ENCODE data around the gene POLR1C.
"Not testable (repeated sequence)": the region's sequence is repeated elsewhere in the genome, so short reads cannot be mapped to it uniquely, and the experiment has no call there.

The POLR1C gene

DNA sequence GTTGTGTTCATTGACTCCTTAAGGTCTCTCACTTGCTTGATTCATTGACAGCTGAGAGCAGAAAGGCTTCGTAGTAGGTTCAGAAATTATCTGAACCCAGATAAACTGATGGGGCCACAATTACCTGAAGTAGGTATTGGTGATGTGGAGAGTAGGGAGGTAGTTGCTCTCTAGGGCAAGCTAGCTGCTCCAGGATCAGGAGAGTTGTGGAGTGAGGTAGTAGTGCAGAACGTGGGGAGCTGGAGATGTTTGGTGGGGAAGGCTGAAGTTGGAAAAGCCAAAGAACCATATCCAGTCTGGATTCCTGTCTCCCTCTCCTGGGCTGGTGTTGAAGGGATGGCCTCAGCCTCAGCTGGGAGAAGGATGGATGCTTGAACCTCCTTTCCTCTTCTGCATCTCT lies 23.7 kb upstream of the POLR1C start:
- DNase-seq (ENCODE audit: low spot score): no peak

DNA sequence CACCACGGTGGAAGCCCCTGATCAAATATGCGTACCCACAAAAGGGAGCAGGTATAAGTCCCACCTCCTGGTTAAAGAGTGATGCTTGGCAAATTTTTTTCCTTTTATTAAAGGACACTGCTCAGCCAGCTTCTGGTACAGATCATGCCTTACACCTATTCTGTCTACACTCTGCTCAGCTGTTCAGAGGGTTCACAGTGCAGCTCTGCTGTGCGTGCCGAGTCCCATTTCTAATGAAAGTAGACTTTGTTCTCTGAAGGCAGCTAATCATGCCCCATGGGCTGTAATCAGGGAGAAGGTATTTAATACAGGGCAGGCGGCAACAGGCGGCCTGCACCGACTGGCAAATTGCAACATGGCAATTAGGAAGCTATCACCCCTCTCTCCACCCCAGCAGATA lies 23.1 kb upstream of the POLR1C start:
- DNase-seq (ENCODE audit: low spot score): no peak

DNA sequence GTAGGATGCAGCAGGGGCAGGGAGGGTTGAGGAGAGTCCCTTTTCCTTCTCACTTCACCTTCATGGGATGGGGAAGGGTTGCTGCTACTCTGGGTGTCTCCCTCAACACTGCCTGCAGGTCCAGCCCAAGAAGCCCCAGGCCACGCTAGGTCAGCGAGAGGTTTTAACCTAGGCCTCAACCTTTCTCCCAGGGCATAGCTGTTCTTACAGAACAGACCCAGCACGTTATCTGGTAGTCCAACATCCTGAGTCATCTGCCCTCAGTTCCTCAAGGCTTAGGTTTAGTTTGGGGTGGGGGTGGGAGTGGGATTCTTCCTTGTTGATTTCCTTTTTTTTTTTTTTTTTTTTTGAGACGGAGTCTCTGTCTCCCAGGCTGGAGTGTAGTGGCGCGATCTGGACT lies 22.6 kb upstream of the POLR1C start:
- DNase-seq (ENCODE audit: low spot score): no peak

DNA sequence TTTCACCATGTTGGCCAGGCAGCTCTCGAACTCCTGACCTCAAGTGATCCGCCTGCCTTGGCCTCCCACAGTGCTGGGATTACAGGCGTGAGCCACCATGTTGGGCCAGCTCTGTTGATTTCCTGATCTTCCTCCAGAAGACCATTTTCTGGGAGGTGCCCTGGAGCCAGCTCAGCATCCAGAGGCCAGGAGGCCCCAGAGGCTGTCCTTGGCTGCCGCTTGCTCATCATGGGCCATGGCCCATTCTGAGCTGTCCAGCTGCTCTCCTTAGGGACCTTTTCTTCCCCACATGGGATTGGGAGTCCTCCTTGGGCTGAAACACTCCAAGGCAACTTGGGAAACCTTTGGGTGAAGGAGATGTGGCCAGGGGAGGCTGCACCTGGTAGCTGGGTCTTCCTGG lies 22.1 kb upstream of the POLR1C start:
- DNase-seq (ENCODE audit: low spot score): no peak

DNA sequence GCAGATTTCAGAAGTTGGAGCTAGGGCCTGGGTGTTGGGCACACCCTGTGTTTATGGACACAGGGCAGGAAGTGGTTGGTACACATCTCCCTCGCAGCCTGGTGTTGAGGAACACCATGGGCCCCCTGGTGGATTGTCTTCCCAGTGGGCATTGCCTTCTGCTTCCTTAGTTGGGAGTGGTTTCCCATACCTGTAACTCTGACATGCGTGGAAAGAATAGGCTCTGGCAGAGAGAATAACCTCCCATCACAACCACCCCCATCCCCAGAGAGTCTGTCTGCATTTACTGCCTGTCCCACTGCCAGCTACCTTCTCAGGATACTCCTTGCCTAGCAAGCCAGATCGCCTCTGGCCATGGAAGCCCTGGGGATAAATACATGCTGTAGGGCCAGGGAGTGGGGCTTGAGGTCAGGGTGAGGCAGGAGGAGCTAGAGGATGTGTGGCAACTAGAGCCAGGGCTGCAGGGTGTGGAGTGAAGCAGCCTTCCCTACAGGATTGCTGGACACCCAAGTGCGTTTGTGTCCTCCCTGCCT lies 21.4 kb upstream of the POLR1C start:
- DNase-seq (ENCODE audit: low spot score): no peak

DNA sequence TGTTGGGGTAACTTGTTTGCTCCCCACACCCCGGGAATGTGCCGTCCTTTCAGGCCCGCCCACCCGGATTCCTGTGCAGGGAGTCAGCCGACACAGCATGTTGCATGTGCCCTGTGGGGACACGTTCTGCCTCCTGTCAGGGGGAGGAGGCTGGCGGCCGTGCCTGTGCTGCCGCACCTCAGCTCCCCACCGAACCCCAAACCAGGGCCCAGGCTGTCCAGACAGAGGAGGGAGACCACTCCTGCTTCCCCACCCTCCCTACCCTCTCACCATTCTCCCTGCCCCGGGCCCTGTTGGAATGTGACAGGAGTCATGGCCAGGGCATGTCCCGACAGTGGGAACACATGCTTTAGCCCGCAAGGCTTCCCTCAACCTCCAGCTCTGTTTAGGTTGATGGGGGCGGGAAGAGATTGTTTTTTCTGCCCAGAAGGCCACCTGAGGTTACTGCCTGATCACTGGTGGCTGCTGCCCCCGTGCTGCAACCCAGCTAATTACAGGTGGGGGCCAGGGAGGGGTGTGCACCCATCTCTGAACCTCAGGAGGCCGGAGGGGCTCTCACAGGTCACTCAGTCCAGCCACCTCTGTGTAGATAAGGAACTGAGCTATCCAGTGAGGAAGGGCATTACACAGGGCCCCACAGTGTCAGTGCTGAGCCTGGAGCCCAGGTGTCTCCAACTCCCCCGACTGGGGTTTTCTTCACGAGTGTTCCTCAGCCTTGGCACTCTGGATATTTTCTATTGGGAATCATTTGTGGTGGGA lies 20.3 kb upstream of the POLR1C start:
- peak; percentile 56 for DNase-seq (ENCODE audit: low spot score)

- no peak for DNase-seq (ENCODE audit: low spot score)
These were observed 19.8 kb upstream of the POLR1C start for GRCh38 chr6:43497129-43497396.

- no peak for DNase-seq (ENCODE audit: low spot score)
These were observed 19.2 kb upstream of the POLR1C start for GRCh38 chr6:43497689-43498088.

GRCh38 chr6:43498291-43498690 lies 18.6 kb upstream of the POLR1C start:
- not testable (repeated sequence) for DNase-seq (ENCODE audit: low spot score)

DNA sequence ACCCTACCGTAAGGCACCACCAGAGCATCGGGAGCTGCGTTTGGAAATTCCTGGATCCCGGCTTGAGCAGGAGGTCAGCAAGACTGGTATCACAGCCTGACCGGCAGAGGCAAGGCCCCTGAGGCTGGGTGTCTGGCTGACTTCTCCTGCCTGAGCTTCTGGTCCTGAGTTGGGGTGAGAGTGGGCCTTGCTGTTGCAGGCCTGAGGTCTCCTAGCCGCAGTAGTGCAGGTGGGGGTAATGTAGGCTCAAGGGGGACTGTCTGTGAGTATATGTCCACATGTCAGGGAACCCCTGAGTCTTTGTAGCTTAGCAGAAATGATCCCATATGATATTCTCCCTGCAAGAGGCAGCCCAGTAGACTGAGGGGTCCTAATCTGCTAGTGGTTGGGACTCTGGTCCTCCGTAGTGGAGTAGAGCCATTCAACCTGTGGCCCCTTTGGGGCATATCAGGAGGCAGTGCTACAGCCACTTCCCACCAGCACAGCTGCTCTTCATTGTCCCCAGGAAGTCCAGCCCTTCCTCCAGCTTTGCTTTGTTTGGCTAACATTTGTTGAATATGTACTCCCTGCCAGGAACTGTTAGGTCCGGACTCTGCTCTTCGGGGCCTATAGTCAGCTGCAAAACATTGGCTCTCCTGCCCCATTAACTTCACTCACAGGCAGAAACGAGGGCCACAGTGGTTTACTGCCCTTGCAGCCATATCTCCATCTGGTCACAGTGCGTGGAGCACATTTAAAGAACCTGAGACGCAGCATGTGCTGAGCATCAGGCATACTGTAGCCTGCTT lies 17.7 kb upstream of the POLR1C start:
- DNase-seq (ENCODE audit: low spot score): no peak

GRCh38 chr6:43500921-43501320 lies 16.0 kb upstream of the POLR1C start:
- no peak for DNase-seq (ENCODE audit: low spot score)

- DNase-seq (ENCODE audit: low spot score): no peak
These were observed 14.2 kb upstream of the POLR1C start for GRCh38 chr6:43502666-43503065.

DNA sequence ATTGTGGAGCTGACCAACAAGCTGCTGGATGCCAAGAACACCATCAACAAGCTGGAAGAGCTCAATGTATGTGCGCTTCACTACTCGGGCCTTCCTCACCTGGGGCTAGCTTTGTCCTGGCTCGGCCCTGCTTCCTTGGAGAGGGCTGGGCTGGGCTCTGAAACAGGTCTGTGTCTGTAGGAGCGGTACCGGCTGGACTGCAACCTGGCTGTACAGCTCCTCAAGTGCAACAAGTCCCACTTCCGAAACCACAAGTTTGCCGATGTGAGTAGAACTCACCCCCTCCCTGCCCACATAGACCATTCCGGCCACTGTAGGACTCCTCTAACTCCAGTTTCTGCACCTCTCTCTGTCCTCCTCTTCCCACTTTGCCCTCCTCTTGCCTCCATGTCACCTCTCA lies 13.4 kb upstream of the POLR1C start:
- no peak for DNase-seq (ENCODE audit: low spot score)

DNA sequence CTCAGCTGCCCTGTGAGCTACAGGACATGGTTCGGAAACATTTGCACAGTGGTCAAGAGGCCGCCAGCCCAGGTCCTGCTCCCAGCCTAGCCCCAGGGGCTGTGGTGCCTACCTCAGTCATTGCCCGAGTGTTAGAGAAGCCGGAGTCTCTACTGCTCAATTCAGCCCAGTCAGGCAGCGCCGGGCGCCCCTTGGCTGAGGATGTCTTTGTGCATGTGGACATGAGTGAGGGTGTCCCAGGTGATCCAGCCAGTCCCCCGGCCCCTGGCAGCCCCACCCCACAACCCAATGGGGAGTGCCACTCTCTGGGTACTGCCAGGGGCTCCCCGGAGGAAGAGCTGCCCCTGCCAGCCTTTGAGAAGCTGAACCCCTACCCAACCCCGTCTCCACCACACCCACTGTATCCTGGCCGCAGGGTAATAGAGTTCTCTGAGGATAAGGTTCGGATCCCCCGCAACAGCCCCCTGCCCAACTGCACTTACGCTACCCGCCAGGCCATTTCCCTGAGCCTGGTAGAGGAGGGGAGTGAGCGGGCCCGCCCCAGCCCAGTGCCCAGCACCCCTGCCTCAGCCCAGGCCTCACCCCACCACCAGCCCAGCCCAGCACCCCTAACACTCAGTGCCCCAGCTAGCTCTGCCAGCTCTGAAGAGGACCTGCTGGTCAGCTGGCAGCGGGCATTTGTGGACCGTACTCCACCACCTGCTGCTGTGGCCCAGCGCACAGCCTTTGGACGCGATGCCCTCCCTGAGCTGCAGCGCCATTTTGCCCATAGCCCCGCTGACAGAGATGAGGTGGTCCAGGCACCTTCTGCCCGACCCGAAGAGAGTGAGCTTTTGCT lies 11.9 kb upstream of the POLR1C start:
- no peak for DNase-seq (ENCODE audit: low spot score)

- no peak for DNase-seq (ENCODE audit: low spot score)
These were observed 11.2 kb upstream of the POLR1C start for GRCh38 chr6:43505718-43506117.

GRCh38 chr6:43506171-43506570 lies 10.7 kb upstream of the POLR1C start:
- DNase-seq (ENCODE audit: low spot score): no peak

DNA sequence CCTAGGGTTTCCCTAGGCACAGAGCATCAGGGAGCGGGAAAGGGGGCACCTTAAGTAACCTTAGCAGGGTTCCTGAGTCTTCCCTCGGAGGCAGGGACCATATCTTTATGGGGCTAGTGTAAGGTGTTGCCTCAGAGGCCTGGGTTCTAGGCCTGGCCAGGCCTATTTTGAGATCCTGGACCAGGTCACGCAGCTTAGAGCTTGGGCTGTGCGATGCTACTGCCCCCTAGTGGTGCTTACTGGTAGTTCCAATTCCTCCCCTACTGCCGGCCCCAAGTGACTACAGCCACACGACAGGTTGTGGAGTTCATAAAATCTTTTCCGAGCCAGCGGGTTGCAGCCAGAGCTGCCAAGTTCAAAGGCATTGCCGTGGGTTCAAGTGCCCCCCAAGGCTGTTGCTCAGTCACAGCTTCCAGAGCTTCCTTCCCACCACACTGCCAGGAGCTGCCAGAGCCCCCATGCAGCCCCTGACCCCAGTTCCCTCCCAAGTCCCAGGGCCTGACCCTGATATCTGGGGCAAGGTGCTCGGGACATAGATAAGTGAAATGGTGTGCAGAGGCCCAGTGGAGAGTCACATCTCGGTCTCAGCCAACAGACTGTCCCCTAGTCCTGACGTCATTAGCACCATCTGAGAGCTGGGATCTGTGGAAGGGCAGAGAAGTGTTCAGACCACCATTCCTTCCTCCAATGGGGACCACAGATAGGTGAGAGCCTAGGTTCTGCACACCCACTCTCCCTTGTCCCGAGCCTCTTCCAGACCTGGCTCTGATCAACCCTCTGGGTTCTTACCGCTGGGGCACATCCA lies 10.0 kb upstream of the POLR1C start:
- peak; percentile 81 for DNase-seq (ENCODE audit: low spot score)

GRCh38 chr6:43508481-43509141 lies 8.3 kb upstream of the POLR1C start:
- DNase-seq (ENCODE audit: low spot score): no peak

- no peak for DNase-seq (ENCODE audit: low spot score)
These were observed 7.5 kb upstream of the POLR1C start for GRCh38 chr6:43509142-43509983.
